Measurements from ENCODE around the gene CD44. TPM values are rescaled to one million over a fixed set of nuclear protein-coding genes. Genes with fewer than 3 reads are reported as not detected.

Gene CD44
- total RNA-seq, 1 donor, result 647 TPM

GRCh38 chr11:35131094-35131493, 7.9 kb upstream of the CD44 start:
- H3K4me3 ChIP-seq (ENCODE audit: low read depth, low read length), result no peak overlapping the region
- TF ChIP-seq CTCF (IDR thresholded peaks at IDR 0.05; ENCODE audit: insufficient read depth, low read depth, low read length), result no peak
- DNase-seq (ENCODE audit: low read depth), result no peak

GRCh38 chr11:35131886-35132285, 7.1 kb upstream of the CD44 start:
- H3K4me3 ChIP-seq (ENCODE audit: low read depth, low read length), result no peak overlapping the region
- no peak for DNase-seq (ENCODE audit: low read depth)
- no peak for TF ChIP-seq CTCF (IDR thresholded peaks at IDR 0.05; ENCODE audit: insufficient read depth, low read depth, low read length)

- TF ChIP-seq CTCF (IDR thresholded peaks at IDR 0.05; ENCODE audit: insufficient read depth, low read depth, low read length), result no peak
- H3K4me3 ChIP-seq (ENCODE audit: low read depth, low read length), result no peak overlapping the region
- no peak for DNase-seq (ENCODE audit: low read depth)
Observed at GRCh38 chr11:35133656-35134055, 5.3 kb upstream of the CD44 start.

- DNase-seq (ENCODE audit: low read depth), result no peak
- no peak for TF ChIP-seq CTCF (IDR thresholded peaks at IDR 0.05; ENCODE audit: insufficient read depth, low read depth, low read length)
- H3K4me3 ChIP-seq (ENCODE audit: low read depth, low read length), result no peak overlapping the region
Observed at GRCh38 chr11:35134403-35135148, 4.4 kb upstream of the CD44 start.

GRCh38 chr11:35135222-35135621, 3.7 kb upstream of the CD44 start:
- no peak overlapping the region for H3K4me3 ChIP-seq (ENCODE audit: low read depth, low read length)
- TF ChIP-seq CTCF (IDR thresholded peaks at IDR 0.05; ENCODE audit: insufficient read depth, low read depth, low read length), result no peak
- DNase-seq (ENCODE audit: low read depth), result peak; percentile 88

GRCh38 chr11:35136311-35136710, 2.7 kb upstream of the CD44 start:
- no peak overlapping the region for H3K4me3 ChIP-seq (ENCODE audit: low read depth, low read length)
- no peak for TF ChIP-seq CTCF (IDR thresholded peaks at IDR 0.05; ENCODE audit: insufficient read depth, low read depth, low read length)
- DNase-seq (ENCODE audit: low read depth), result no peak

- no peak for TF ChIP-seq CTCF (IDR thresholded peaks at IDR 0.05; ENCODE audit: insufficient read depth, low read depth, low read length)
- peak overlapping the region; percentile 95 for H3K4me3 ChIP-seq (ENCODE audit: low read depth, low read length)
- DNase-seq (ENCODE audit: low read depth), result no peak
Observed at GRCh38 chr11:35138058-35138457, 913 bp upstream of the CD44 start.

All from fibroblast of villous mesenchyme (primary cell).